Neural crest cell (in vitro differentiated cells): ENCODE measurements around the gene NLGN1. TPM values are rescaled to one million over a fixed set of nuclear protein-coding genes. Genes with fewer than 3 reads are reported as not detected.

Experiments used
- DNase-seq: peaks from one replicate; pipeline ENCODE4 v3.0.0; 2021; ENCODE audit warnings: low read depth, mixed read lengths, low spot score
- H3K27ac Mint-ChIP-seq: one replicate; pipeline ENCODE4 v1.8.0; 2021; ENCODE audit warnings: mild to moderate bottlenecking, mixed read lengths; ENCODE audit not compliant: unreplicated experiment
- H3K27me3 Mint-ChIP-seq: 2 replicates; pipeline ENCODE4 v1.8.0; 2021; ENCODE audit warnings: low read depth, mild to moderate bottlenecking, mixed read lengths
- H3K36me3 Mint-ChIP-seq: 2 replicates; pipeline ENCODE4 v1.8.0; 2021; ENCODE audit warnings: low read depth, mild to moderate bottlenecking, mixed read lengths
- H3K4me1 Mint-ChIP-seq: 2 replicates; pipeline ENCODE4 v1.8.0; 2021; ENCODE audit warnings: mixed read lengths
- H3K4me3 Mint-ChIP-seq: one replicate; pipeline ENCODE4 v1.8.0; 2021; ENCODE audit warnings: mild to moderate bottlenecking, mixed read lengths
- H3K9me3 Mint-ChIP-seq: 2 replicates; pipeline ENCODE4 v1.8.0; 2021; ENCODE audit warnings: mixed read lengths
- CTCF ChIP-seq: fragments of 200-600 bp; sonication (generic); conservative IDR thresholded peaks from 2 replicates; pipeline ENCODE4 v1.5.0; 2021; ENCODE audit warnings: antibody characterized with exemption, mild to moderate bottlenecking
- total RNA-seq: library from RNA; stranded (reverse); gene quantifications from 2 replicates; pipeline ENCODE4 v1.2.1, GENCODE V29; 2021

Gene NLGN1
- total RNA-seq, 1 donor from 2014 or later, result 20.0 TPM

- no peaks in the 10 kb centered on the region for H3K27me3 Mint-ChIP-seq
- no peaks in the 10 kb centered on the region for H3K4me1 Mint-ChIP-seq
- no peak for TF ChIP-seq CTCF
- no peak overlapping the region for H3K27ac Mint-ChIP-seq
- H3K4me3 Mint-ChIP-seq, result no peak overlapping the region
- peaks cover 5% of the 10 kb centered on the region for H3K9me3 Mint-ChIP-seq
- H3K36me3 Mint-ChIP-seq, result peaks cover 3% of the 10 kb centered on the region
- no peak for DNase-seq
These were observed 557.1 kb downstream of the NLGN1 start for GRCh38 chr3:173954647-173955046.

DNA sequence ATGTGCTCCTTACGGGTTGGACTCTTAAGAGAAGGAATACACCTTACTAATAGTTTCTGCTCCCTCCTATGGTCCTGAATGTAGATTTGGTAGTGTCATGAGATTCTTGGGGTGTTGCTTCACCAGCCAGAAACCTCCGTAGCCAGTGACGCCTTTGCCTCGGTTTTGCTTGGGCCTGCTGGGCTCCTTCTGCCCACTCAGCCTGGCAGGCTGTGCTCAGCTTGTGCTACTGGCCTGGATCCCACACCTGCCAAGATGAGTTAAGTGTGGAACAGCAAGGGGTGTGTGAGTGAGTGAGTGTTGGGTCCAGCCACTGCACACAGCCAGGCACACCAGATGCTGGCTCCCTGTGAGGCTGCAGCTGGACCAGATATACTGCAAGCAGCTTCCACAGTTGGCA lies 560.1 kb downstream of the NLGN1 start:
- Mint-ChIP-seq H3K36me3 (peaks cover 5% of the 10 kb centered on the region), H3K27me3 (no peaks in the 10 kb centered on the region), H3K27ac (no peak overlapping the region), H3K9me3 (peaks cover 7% of the 10 kb centered on the region), H3K4me3 (no peak overlapping the region), H3K4me1 (no peaks in the 10 kb centered on the region)
- no peak for TF ChIP-seq CTCF
- no peak for DNase-seq

DNA sequence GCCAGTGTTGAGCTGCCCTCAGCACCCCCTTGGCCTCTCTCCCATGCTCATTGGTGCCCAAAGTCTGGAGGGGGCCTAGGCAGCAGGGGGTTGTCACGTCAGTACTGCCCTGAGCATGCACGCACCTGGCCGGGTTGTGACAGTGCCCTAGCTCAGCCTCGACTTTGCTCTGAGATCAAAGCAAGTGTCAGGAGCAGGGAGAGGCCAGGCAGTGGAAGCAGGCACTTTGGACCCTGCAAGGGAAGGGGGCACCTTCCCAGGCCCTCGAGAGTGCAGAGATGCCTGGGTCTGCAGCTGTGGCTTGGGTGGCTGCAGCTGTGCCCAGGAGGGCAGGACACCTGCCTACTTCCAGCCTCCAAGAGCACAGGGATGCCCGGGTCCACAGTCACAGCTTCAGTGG lies 561.3 kb downstream of the NLGN1 start:
- Mint-ChIP-seq H3K4me1 (no peaks in the 10 kb centered on the region), H3K36me3 (peaks cover 5% of the 10 kb centered on the region), H3K27me3 (no peaks in the 10 kb centered on the region), H3K4me3 (no peak overlapping the region), H3K27ac (no peak overlapping the region), H3K9me3 (peaks cover 7% of the 10 kb centered on the region)
- TF ChIP-seq CTCF, result no peak
- no peak for DNase-seq

DNA sequence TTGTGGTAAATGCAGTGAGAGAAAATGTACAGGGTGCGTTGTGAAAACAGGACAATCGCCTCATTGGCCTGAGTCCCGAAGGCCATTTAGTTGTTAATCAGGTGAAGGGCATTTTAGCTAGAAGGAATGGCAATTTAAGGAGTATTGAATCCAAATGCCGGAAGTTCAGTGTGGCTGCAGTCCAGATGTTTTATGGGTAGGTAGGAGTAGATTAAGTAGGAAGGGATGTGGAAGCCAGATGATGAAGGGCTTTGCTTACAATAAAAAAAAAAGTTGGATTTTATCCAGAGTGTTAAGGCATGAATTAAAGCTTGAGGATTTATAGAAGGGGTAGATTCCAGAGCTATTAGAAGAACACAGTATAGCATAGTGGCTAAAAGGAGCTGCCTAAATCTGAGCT lies 572.7 kb downstream of the NLGN1 start:
- peak overlapping the region; percentile 51 for H3K27ac Mint-ChIP-seq
- H3K36me3 Mint-ChIP-seq, result no peaks in the 10 kb centered on the region
- TF ChIP-seq CTCF, result no peak
- no peaks in the 10 kb centered on the region for H3K4me1 Mint-ChIP-seq
- no peaks in the 10 kb centered on the region for H3K27me3 Mint-ChIP-seq
- peaks cover 3% of the 10 kb centered on the region for H3K9me3 Mint-ChIP-seq
- no peak overlapping the region for H3K4me3 Mint-ChIP-seq
- DNase-seq, result no peak

- Mint-ChIP-seq H3K27me3 (no peaks in the 10 kb centered on the region), H3K4me3 (no peak overlapping the region), H3K9me3 (peaks cover under 1% of the 10 kb centered on the region), H3K27ac (no peak overlapping the region), H3K4me1 (peaks cover 7% of the 10 kb centered on the region), H3K36me3 (no peaks in the 10 kb centered on the region)
- DNase-seq, result no peak
- no peak for TF ChIP-seq CTCF
These were observed 578.7 kb downstream of the NLGN1 start for GRCh38 chr3:173976281-173976680.

GRCh38 chr3:173977747-173978146 lies 580.2 kb downstream of the NLGN1 start:
- no peak for DNase-seq
- no peaks in the 10 kb centered on the region for H3K27me3 Mint-ChIP-seq
- no peak overlapping the region for H3K27ac Mint-ChIP-seq
- H3K36me3 Mint-ChIP-seq, result no peaks in the 10 kb centered on the region
- H3K4me1 Mint-ChIP-seq, result peaks cover 7% of the 10 kb centered on the region
- TF ChIP-seq CTCF, result no peak
- no peaks in the 10 kb centered on the region for H3K9me3 Mint-ChIP-seq
- no peak overlapping the region for H3K4me3 Mint-ChIP-seq
